CD4-positive, alpha-beta T cell treated with Interleukin-1 beta for 1 hour (primary cell): Measurements from ENCODE around the gene CSRP2.

Experiments used
- DNase-seq, 2 donors: peaks; one replicate each; pipeline ENCODE4 v3.0.0-alpha.2; 2020 to 2022

The CSRP2 gene

DNA sequence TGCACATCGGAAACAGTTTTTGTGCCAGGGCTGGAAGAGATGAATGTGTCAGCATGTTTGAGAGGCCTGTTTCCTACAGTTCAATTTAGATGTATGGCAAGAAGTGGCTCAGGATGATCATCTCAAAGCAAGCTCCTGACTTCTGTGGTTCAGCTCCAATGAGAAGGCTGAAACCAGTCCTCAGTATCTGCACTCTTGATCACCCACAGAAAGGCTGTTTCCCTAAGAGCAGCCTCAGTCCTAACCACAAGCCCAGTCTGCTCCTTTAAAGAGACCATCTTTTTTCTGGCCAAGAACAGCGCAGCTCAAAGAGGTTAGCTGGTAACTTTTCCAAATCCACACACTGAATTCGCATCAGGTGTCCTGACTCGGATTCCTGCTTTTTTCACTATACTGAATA lies 19.2 kb downstream of the CSRP2 start:
- no peak for DNase-seq

DNA sequence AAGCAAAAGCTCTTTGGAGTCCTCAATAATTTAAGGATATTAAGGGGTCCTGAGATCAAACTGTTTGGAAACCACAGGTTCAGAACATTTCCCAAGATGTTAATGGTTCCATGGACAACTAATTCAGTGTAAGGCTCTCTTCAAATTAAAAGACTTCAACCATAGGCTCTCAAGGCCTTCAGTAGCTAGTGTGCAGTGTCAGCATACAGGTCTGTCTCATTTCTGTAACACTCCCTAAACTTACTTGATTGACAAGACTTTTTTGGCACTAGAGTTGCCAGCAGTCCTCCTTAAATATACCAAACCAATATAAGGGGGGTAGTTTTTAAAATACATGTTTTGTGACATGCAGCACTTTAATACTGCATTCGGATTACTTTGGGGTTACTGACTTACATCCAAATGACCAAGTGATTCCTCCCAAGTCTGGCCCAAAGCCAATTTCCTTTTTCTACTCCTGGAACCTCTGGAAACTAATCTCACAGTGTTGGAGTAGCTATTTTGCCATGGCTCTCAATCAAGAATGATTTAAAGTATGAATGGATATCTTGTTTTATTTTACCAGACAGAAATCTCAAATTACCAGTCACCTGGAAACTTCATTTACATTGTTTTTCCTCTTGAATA lies 22.7 kb downstream of the CSRP2 start:
- no peak for DNase-seq

DNA sequence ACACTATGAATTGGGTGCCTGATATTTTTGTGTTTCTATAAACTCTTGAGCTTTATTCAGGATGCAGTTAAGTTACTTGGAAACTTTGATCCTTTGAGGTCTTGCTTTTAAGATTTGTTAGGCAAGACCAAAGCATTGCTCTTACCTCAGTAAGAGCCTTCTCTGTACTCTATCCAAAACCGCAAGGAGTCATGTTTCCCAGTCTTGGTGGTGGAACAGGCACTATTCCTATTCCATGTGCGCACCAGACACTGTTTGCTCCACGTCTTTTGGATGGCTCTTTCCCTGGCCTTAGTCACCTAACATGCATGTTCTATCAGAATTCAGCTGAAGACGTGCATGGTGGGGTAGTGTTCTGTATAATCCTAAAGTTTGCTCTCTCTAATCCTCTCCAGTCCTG lies 23.5 kb downstream of the CSRP2 start:
- no peak for DNase-seq

DNA sequence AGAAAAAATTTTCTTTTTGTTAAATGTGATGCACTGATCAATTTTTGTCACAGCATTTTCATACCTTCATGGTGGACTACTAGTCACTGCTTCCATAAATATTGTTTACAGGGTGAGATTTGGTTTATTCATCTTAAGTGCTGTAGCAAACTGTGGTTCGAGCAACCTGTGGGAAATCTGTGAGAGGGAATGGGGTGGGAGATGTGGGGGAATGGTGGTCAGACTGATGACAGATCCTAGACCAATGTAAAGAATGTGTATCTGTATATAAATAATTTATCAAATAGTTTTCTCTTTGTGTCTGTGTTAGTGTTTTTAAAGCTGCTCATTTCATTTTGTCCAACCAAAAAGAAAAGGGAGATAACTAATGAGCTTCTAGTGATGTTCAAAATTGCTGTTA lies 26.7 kb downstream of the CSRP2 start:
- DNase-seq = no peak

DNA sequence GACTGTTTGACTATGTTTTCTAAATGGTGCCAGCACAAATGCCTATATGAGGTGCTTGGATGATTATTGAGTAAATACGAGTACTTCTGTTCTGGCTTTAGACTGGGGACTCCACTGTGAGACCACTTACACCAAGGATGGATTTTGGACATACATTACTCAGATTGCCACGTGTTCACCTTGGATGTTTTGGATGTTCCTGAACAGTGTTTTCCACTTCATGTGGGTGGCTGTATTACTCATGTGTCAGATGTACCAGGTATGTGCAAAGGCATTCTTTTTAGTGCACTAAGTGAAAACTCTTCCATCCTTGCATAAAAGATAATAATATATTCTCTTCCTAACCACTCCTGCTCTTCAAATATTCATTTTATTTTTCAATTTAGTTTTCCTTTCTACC lies 30.7 kb downstream of the CSRP2 start:
- no peak for DNase-seq

- DNase-seq = no peak
These were observed 31.6 kb downstream of the CSRP2 start for GRCh38 chr12:76847260-76847659.

DNA sequence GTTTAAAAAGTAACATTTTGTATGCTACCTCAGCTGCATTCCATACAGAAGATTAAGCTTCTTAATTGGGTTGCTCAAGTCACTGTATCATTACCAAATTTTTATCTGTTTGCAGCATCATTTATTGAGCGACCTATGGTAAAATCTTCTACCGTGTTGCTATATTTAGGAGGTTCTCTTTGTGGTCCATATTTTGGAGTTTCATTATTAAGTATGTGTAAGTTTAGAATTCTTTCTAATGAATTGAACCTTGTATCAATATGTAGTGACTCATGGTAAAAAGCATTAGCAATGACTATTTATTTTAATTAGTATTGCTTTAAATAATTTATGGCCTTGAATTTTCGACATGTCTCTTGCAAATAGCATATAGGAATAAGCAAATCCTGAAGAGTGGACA lies 42.2 kb downstream of the CSRP2 start:
- no peak for DNase-seq

DNA sequence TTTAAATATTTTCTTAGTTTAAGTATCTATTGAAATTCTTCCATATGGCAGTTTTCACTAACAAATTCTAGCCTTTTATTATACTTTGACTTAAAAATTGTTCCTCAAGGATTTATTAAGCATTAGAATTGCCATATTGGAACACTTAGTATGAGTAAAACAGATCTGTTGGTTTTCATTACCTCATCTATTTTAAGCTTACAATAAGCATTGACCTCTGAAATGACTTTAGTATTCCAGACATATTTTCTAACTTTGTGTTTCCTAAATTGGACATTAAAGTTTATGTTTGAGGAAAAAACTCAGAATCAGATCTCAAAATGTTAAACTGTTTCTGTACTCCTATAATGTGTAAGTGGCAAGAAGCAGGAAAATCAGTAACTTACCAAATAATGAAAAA lies 48.4 kb downstream of the CSRP2 start:
- no peak for DNase-seq

GRCh38 chr12:76820888-76821482 lies 57.8 kb downstream of the CSRP2 start:
- DNase-seq = no peak

- no peak for DNase-seq
These were observed 64.8 kb downstream of the CSRP2 start for GRCh38 chr12:76813972-76814371.

DNA sequence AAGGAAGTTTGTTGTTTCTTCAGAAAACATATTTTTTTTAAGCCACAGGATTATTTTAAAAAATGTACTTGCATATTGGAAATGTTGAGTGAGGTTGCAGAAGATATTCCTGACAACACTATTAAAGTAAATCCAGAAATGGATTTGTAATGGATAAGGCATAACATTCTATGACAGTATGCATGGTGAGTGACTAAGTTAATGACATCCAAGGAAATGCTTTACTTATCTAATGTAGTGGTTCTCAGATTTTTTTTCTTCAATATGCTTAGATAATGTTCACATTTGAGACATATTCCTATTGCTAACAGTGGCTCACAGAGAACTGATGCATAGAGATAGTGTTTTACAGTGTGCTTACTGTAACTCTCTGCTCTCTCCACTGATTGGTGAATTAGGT lies 65.6 kb downstream of the CSRP2 start:
- no peak for DNase-seq

DNA sequence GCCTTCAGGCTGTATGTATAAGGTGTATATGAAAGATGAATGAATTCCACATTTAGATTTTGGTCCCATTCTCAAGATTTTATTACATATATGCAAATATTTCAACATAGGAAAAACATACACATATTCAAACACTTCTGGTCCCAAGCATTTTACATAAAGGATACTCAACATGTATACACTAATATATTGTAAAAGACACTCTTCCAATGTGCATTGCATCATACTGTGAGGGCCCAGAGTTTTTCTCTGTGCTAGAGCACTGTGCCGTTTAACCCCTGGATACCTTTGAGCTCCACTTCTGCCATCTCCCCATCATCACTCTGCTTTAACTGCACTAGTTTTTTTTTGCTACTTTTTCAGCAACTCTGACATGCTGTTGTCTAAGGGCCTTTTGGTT lies 66.8 kb downstream of the CSRP2 start:
- DNase-seq = no peak

- no peak for DNase-seq
These were observed 68.0 kb downstream of the CSRP2 start for GRCh38 chr12:76810671-76811419.
